Measurements from ENCODE around the gene ID4. TPM values are rescaled to one million over a fixed set of nuclear protein-coding genes. Genes with fewer than 3 reads are reported as not detected.

Gene ID4
- total and polyA plus RNA-seq, 4 donors = 58.6 to 247 (median 98.2) TPM

DNA sequence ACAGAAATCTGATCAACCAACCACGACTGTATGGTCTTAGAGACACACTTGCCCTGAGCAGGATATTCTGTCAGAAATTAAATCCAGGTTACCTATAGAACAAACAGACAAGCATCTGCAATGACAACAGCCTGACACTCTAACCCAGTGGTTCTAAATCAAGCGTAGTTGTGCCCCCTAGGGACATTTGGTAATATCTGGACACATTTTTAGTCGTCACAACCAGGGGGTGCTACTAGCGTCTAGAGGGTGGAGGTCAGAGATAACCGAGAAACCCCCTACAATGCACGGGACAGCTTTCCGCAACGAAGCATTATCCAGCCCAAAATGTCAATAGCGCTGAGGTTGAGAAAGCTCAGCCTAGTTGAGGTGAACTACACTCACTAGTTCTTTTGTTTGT is 32.3 kb downstream of the ID4 start:
- WGBS, 2 donors = 85 to 87% methylated on average over 9 of the region's 9 CpGs
- Histone ChIP-seq H3K9me3 (ENCODE audit: control insufficient read depth, low read length) (no peaks in the 10 kb centered on the region), H3K27me3 (ENCODE audit: control insufficient read depth in 1 of 2, insufficient read depth in 2 of 2, low read length in 1 of 2) (peaks cover 0 to 2% of the 10 kb centered on the region in 2 donors), H3K4me3 (ENCODE audit: low read length in 2 of 2) (no peak overlapping the region), H3K36me3 (ENCODE audit: control insufficient read depth in 1 of 2, insufficient read depth in 2 of 2, low read length in 1 of 2) (no peaks in the 10 kb centered on the region), H3K4me1 (ENCODE audit: control insufficient read depth in 1 of 2, insufficient read depth in 2 of 2, low read length in 2 of 2) (no peaks in the 10 kb centered on the region), H3K27ac (ENCODE audit: low read depth in 1 of 2, low read length in 2 of 2) (no peak overlapping the region)
- no peak for ATAC-seq (ENCODE audit: low FRiP score)
- intact Hi-C loops (cut with DNase I) = no loop called here
- no peak for DNase-seq

DNA sequence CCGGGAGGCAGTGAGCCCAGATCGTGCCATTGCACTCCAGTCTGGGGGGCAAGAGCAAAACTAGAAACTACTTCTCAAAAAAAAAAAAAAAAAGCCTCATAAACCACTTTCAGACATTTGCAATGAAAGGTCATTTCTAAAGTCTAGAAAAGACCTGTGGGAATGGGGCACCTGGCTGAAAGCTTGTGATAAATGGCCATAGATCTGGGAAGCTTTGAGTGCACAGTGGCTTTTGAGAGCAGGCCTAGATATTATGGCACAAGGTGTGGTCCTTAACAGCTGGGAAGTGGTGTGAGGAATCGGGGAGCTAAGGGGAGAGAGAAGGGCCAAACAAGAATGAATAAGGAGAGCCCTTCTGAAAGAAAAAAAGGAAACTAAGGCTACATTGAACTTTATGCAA is 33.2 kb downstream of the ID4 start:
- H3K27me3 ChIP-seq (ENCODE audit: control insufficient read depth in 1 of 2, insufficient read depth in 2 of 2, low read length in 1 of 2) = peaks cover 0 to 2% of the 10 kb centered on the region in 2 donors
- 95 to 96% methylated on average over 3 of the region's 3 CpGs for WGBS, 2 donors
- no peaks in the 10 kb centered on the region for H3K4me1 ChIP-seq (ENCODE audit: control insufficient read depth in 1 of 2, insufficient read depth in 2 of 2, low read length in 2 of 2)
- no peaks in the 10 kb centered on the region for H3K9me3 ChIP-seq (ENCODE audit: control insufficient read depth, low read length)
- no peaks in the 10 kb centered on the region for H3K36me3 ChIP-seq (ENCODE audit: control insufficient read depth in 1 of 2, insufficient read depth in 2 of 2, low read length in 1 of 2)
- H3K4me3 ChIP-seq (ENCODE audit: low read length in 2 of 2) = no peak overlapping the region
- no peak for ATAC-seq (ENCODE audit: low FRiP score)
- H3K27ac ChIP-seq (ENCODE audit: low read depth in 1 of 2, low read length in 2 of 2) = no peak overlapping the region
- intact Hi-C loops (cut with DNase I) = no loop called here
- no peak for DNase-seq

- no peaks in the 10 kb centered on the region for H3K9me3 ChIP-seq (ENCODE audit: control insufficient read depth, low read length)
- ATAC-seq (ENCODE audit: low FRiP score) (no peak), DNase-seq (no peak)
- 60 to 69% methylated on average over 2 of the region's 2 CpGs for WGBS, 2 donors
- intact Hi-C loops (cut with DNase I) = no loop called here
- no peaks in the 10 kb centered on the region for H3K36me3 ChIP-seq (ENCODE audit: control insufficient read depth in 1 of 2, insufficient read depth in 2 of 2, low read length in 1 of 2)
- H3K27me3 ChIP-seq (ENCODE audit: control insufficient read depth in 1 of 2, insufficient read depth in 2 of 2, low read length in 1 of 2) = peaks cover 0 to 2% of the 10 kb centered on the region in 2 donors
- H3K27ac ChIP-seq (ENCODE audit: low read depth in 1 of 2, low read length in 2 of 2) = no peak overlapping the region
- H3K4me1 ChIP-seq (ENCODE audit: control insufficient read depth in 1 of 2, insufficient read depth in 2 of 2, low read length in 2 of 2) = no peaks in the 10 kb centered on the region
- no peak overlapping the region for H3K4me3 ChIP-seq (ENCODE audit: low read length in 2 of 2)
Observed at GRCh38 chr6:19873031-19873430, 35.9 kb downstream of the ID4 start.

- WGBS, 2 donors = 84 to 88% methylated on average over 5 of the region's 5 CpGs
- H3K4me3 ChIP-seq (ENCODE audit: low read length in 2 of 2) = no peak overlapping the region
- no peaks in the 10 kb centered on the region for H3K4me1 ChIP-seq (ENCODE audit: control insufficient read depth in 1 of 2, insufficient read depth in 2 of 2, low read length in 2 of 2)
- no peaks in the 10 kb centered on the region for H3K36me3 ChIP-seq (ENCODE audit: control insufficient read depth in 1 of 2, insufficient read depth in 2 of 2, low read length in 1 of 2)
- no peaks in the 10 kb centered on the region for H3K9me3 ChIP-seq (ENCODE audit: control insufficient read depth, low read length)
- no peak overlapping the region for H3K27ac ChIP-seq (ENCODE audit: low read depth in 1 of 2, low read length in 2 of 2)
- DNase-seq (no peak), ATAC-seq (ENCODE audit: low FRiP score) (no peak)
- H3K27me3 ChIP-seq (ENCODE audit: control insufficient read depth in 1 of 2, insufficient read depth in 2 of 2, low read length in 1 of 2) = no peaks in the 10 kb centered on the region
- intact Hi-C loops (cut with DNase I) = no loop called here
Observed at GRCh38 chr6:19876672-19877071, 39.5 kb downstream of the ID4 start.

GRCh38 chr6:19879663-19880062 is 42.5 kb downstream of the ID4 start:
- H3K27me3 ChIP-seq (ENCODE audit: control insufficient read depth in 1 of 2, insufficient read depth in 2 of 2, low read length in 1 of 2) = no peaks in the 10 kb centered on the region
- H3K36me3 ChIP-seq (ENCODE audit: control insufficient read depth in 1 of 2, insufficient read depth in 2 of 2, low read length in 1 of 2) = no peaks in the 10 kb centered on the region
- no peak overlapping the region for H3K27ac ChIP-seq (ENCODE audit: low read depth in 1 of 2, low read length in 2 of 2)
- WGBS, 2 donors = 20 to 30% methylated on average over 1 of the region's 1 CpG
- no peaks in the 10 kb centered on the region for H3K9me3 ChIP-seq (ENCODE audit: control insufficient read depth, low read length)
- no peaks in the 10 kb centered on the region for H3K4me1 ChIP-seq (ENCODE audit: control insufficient read depth in 1 of 2, insufficient read depth in 2 of 2, low read length in 2 of 2)
- DNase-seq = no peak
- ATAC-seq (ENCODE audit: low FRiP score) = no peak
- no peak overlapping the region for H3K4me3 ChIP-seq (ENCODE audit: low read length in 2 of 2)
- intact Hi-C loops (cut with DNase I) = no loop called here

DNA sequence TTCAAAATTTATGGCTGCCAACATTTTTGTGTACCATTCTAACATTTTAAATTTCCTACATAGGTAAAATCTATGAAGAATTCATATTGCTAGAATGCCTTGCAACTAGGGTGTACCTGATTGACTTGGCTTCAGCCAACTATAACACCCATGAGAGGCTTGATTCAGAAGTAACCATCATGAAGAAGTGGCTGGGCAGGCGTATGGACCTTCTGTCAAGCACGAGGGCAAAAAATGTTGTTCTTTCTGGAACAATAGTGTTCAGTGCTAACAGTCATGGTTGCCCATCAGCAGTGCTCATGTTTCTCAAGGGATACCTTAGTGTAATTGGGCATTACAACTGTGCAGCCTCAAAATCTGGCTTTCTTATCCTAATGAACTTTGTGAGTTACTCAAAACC is 42.9 kb downstream of the ID4 start:
- 47 to 51% methylated on average over 2 of the region's 2 CpGs for WGBS, 2 donors
- Histone ChIP-seq H3K27ac (ENCODE audit: low read depth in 1 of 2, low read length in 2 of 2) (no peak overlapping the region), H3K27me3 (ENCODE audit: control insufficient read depth in 1 of 2, insufficient read depth in 2 of 2, low read length in 1 of 2) (no peaks in the 10 kb centered on the region), H3K4me3 (ENCODE audit: low read length in 2 of 2) (no peak overlapping the region), H3K9me3 (ENCODE audit: control insufficient read depth, low read length) (no peaks in the 10 kb centered on the region), H3K4me1 (ENCODE audit: control insufficient read depth in 1 of 2, insufficient read depth in 2 of 2, low read length in 2 of 2) (no peaks in the 10 kb centered on the region), H3K36me3 (ENCODE audit: control insufficient read depth in 1 of 2, insufficient read depth in 2 of 2, low read length in 1 of 2) (no peaks in the 10 kb centered on the region)
- intact Hi-C loops (cut with DNase I) = no loop called here
- ATAC-seq (ENCODE audit: low FRiP score) (no peak), DNase-seq (no peak)

- WGBS, 2 donors = 89 to 92% methylated on average over 5 of the region's 5 CpGs
- Histone ChIP-seq H3K27ac (ENCODE audit: low read depth in 1 of 2, low read length in 2 of 2) (no peak overlapping the region), H3K4me1 (ENCODE audit: control insufficient read depth in 1 of 2, insufficient read depth in 2 of 2, low read length in 2 of 2) (no peaks in the 10 kb centered on the region), H3K36me3 (ENCODE audit: control insufficient read depth in 1 of 2, insufficient read depth in 2 of 2, low read length in 1 of 2) (no peaks in the 10 kb centered on the region), H3K27me3 (ENCODE audit: control insufficient read depth in 1 of 2, insufficient read depth in 2 of 2, low read length in 1 of 2) (no peaks in the 10 kb centered on the region), H3K9me3 (ENCODE audit: control insufficient read depth, low read length) (peaks cover 1% of the 10 kb centered on the region), H3K4me3 (ENCODE audit: low read length in 2 of 2) (no peak overlapping the region)
- intact Hi-C loops (cut with DNase I) = no loop called here
- ATAC-seq (ENCODE audit: low FRiP score) = no peak
- no peak for DNase-seq
Observed at GRCh38 chr6:19891451-19891850, 54.3 kb downstream of the ID4 start.
